Upper lobe of left lung (tissue), 6 donors: ENCODE results near the gene HOXB2. TPM values are rescaled to one million over a fixed set of nuclear protein-coding genes. Genes with fewer than 3 reads are reported as not detected.

Experiments used
- ATAC-seq, 2 donors: fragments of 200-7000 bp; cut with Tn5 transposase; one replicate each; pipeline ENCODE4 v1.9.1; 2022; ENCODE audit warnings: mild to moderate bottlenecking in 2 of 2, moderate library complexity in 2 of 2; ENCODE audit not compliant: low FRiP score in 2 of 2
- DNase-seq, 2 donors: peaks; one replicate each; pipeline ENCODE4 v3.0.0-alpha.2; 2019 to 2020
- H3K27ac ChIP-seq, 4 donors: fragments of 200-600 bp; sonication (generic); one replicate each; pipeline ENCODE4 v1.5.1; 2016 to 2019
- H3K27me3 ChIP-seq, 4 donors: fragments of 200-600 bp; sonication (generic); one replicate each; pipeline ENCODE4 v1.5.1; 2017 to 2019
- H3K36me3 ChIP-seq, 4 donors: fragments of 200-600 bp; sonication (generic); one replicate each; pipeline ENCODE4 v1.5.1; 2016 to 2019
- H3K4me1 ChIP-seq, 4 donors: fragments of 200-600 bp; sonication (generic); one replicate each; pipeline ENCODE4 v1.5.1; 2018 to 2019
- H3K4me3 ChIP-seq, 4 donors: fragments of 200-600 bp; sonication (generic); one replicate each; pipeline ENCODE4 v1.5.1; 2017 to 2019; ENCODE audit warnings: mild to moderate bottlenecking in 2 of 4, moderate library complexity in 1 of 4
- H3K9me3 ChIP-seq, 4 donors: fragments of 200-600 bp; sonication (generic); one replicate each; pipeline ENCODE4 v1.5.1; 2018 to 2019
- CTCF ChIP-seq, 6 experiments: fragments of 450-650 bp in 4 of 6; fragments of 200-600 bp in 2 of 6; sonication (generic) in 2 of 6; IDR thresholded peaks; one replicate each; pipeline ENCODE4 v1.5.1; 2016 to 2019; ENCODE audit warnings: antibody characterized with exemption in 6 of 6
- EP300 ChIP-seq, 4 donors: sonication (generic); formaldehyde crosslinking; IDR thresholded peaks; one replicate each; pipeline ENCODE4 v1.5.1; 2017; ENCODE audit warnings: antibody characterized with exemption in 4 of 4, control low read depth in 2 of 4
- POLR2A ChIP-seq, 4 donors: fragments of 450-650 bp; IDR thresholded peaks; one replicate each; pipeline ENCODE4 v1.5.1; 2016 to 2017; ENCODE audit warnings: antibody characterized with exemption in 4 of 4, mild to moderate bottlenecking in 2 of 4
- POLR2AphosphoS5 ChIP-seq, 2 donors: sonication (generic); formaldehyde crosslinking; IDR thresholded peaks; one replicate each; pipeline ENCODE4 v1.5.1; 2017; ENCODE audit warnings: antibody characterized with exemption in 2 of 2
- WGBS, 2 donors: methylation state at CpG; one replicate each; pipeline ENCODE4 v1.1.5; 2017 to 2018; 5-methylcytosine and 5-hydroxymethylcytosine counted together
- total RNA-seq, 6 donors: library from RNA; depleted of rRNA in 4 of 6; stranded (reverse); fragments of >200 nt in 4 of 6; gene quantifications; one replicate each; pipeline versions ENCODE4 v1.1.0 to v1.2.1, GENCODE V29; 2016 to 2021
- donor health status: DM: no; HTN: no; CAD: no; lungs with moderate emphysema.
- donor health status: DM: no; HTN: yes; CAD: no; lungs with severe emphysema.

Gene HOXB2
- total RNA-seq, 6 donors from 2014 or later = 1.4 to 16.1 (median 7.4) TPM

- Histone ChIP-seq H3K4me3 (no peak overlapping the region), H3K27me3 (no peaks in the 10 kb centered on the region), H3K36me3 (no peaks in the 10 kb centered on the region), H3K27ac (no peak overlapping the region), H3K9me3 (no peaks in the 10 kb centered on the region), H3K4me1 (no peaks in the 10 kb centered on the region)
- DNase-seq (no peak), ATAC-seq (no peak)
- 70 to 87% methylated on average over 4 of the region's 4 CpGs for WGBS, 2 donors
- no peak for TF ChIP-seq POLR2A (IDR thresholded peaks at IDR 0.05)
- no peak for TF ChIP-seq EP300 (IDR thresholded peaks at IDR 0.05)
- TF ChIP-seq CTCF (IDR thresholded peaks at IDR 0.05) = no peak
- no peak for TF ChIP-seq POLR2AphosphoS5 (IDR thresholded peaks at IDR 0.05)
Measured at GRCh38 chr17:48502901-48503300, 42.0 kb downstream of the HOXB2 start.

GRCh38 chr17:48502312-48502711 lies 42.6 kb downstream of the HOXB2 start:
- H3K36me3 ChIP-seq = no peaks in the 10 kb centered on the region
- no peak for DNase-seq
- H3K4me1 ChIP-seq = no peaks in the 10 kb centered on the region
- TF ChIP-seq EP300 (IDR thresholded peaks at IDR 0.05) = no peak
- TF ChIP-seq POLR2A (IDR thresholded peaks at IDR 0.05) = no peak
- TF ChIP-seq POLR2AphosphoS5 (IDR thresholded peaks at IDR 0.05) = no peak
- no peak for TF ChIP-seq CTCF (IDR thresholded peaks at IDR 0.05)
- no peak for ATAC-seq
- 67 to 73% methylated on average over 2 of the region's 2 CpGs for WGBS, 2 donors
- H3K4me3 ChIP-seq = no peak overlapping the region
- no peaks in the 10 kb centered on the region for H3K9me3 ChIP-seq
- H3K27ac ChIP-seq = no peak overlapping the region
- no peaks in the 10 kb centered on the region for H3K27me3 ChIP-seq

GRCh38 chr17:48500435-48501426 lies 44.2 kb downstream of the HOXB2 start:
- DNase-seq (no peak), ATAC-seq (peak in 1 of 2 donors; percentile 57)
- Histone ChIP-seq H3K9me3 (no peaks in the 10 kb centered on the region), H3K4me1 (no peaks in the 10 kb centered on the region), H3K27me3 (no peaks in the 10 kb centered on the region), H3K27ac (no peak overlapping the region), H3K36me3 (no peaks in the 10 kb centered on the region), H3K4me3 (no peak overlapping the region)
- no peak for TF ChIP-seq POLR2A (IDR thresholded peaks at IDR 0.05)
- no peak for TF ChIP-seq EP300 (IDR thresholded peaks at IDR 0.05)
- no peak for TF ChIP-seq CTCF (IDR thresholded peaks at IDR 0.05)
- TF ChIP-seq POLR2AphosphoS5 (IDR thresholded peaks at IDR 0.05) = no peak
- WGBS, 2 donors = 60 to 62% methylated on average over 12 of the region's 12 CpGs

GRCh38 chr17:48499735-48500434 lies 45.0 kb downstream of the HOXB2 start:
- 89% methylated on average over 5 of the region's 5 CpGs for WGBS, 2 donors
- Histone ChIP-seq H3K4me1 (no peaks in the 10 kb centered on the region), H3K27ac (no peak overlapping the region), H3K36me3 (no peaks in the 10 kb centered on the region), H3K9me3 (no peaks in the 10 kb centered on the region), H3K27me3 (no peaks in the 10 kb centered on the region), H3K4me3 (no peak overlapping the region)
- DNase-seq (no peak), ATAC-seq (no peak)
- TF ChIP-seq EP300 (IDR thresholded peaks at IDR 0.05) (no peak), POLR2A (IDR thresholded peaks at IDR 0.05) (no peak), CTCF (IDR thresholded peaks at IDR 0.05) (no peak), POLR2AphosphoS5 (IDR thresholded peaks at IDR 0.05) (no peak)
